ENCODE results near the gene GCDH.

GCDH gene

DNA sequence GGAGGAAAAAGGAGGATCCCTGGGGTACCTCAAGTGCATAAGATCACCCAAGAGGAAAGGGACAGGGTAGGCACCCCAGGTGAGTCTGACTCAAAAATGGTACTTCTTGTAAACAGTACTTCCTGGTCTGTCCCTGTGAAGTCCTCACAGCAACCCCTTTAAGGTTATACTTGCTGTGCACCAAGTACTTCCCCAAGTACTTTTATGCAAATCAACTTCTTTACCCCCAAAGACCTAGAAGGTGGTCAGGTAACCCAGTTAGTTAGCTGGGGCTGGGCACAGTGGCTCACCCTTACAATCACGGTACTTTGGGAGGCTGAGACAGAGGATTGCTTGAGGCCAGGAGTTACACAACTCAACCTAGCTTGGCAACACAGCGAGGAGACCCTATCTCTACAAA lies 49.9 kb downstream of the GCDH start:
- H3K4me3 ChIP-seq (ENCODE audit: low read length): no peak overlapping the region
- peaks cover 18% of the 10 kb centered on the region for H3K4me1 ChIP-seq (ENCODE audit: control insufficient read depth, insufficient read depth, low read length)
- peaks cover 27% of the 10 kb centered on the region for H3K36me3 ChIP-seq (ENCODE audit: control insufficient read depth, insufficient read depth, low read length)
- H3K9ac ChIP-seq (ENCODE audit: low read length): no peak overlapping the region
- no peaks in the 10 kb centered on the region for H3K27me3 ChIP-seq (ENCODE audit: control insufficient read depth, insufficient read depth, low read length)
- no peak overlapping the region for H3K27ac ChIP-seq (ENCODE audit: low read depth, low read length)

DNA sequence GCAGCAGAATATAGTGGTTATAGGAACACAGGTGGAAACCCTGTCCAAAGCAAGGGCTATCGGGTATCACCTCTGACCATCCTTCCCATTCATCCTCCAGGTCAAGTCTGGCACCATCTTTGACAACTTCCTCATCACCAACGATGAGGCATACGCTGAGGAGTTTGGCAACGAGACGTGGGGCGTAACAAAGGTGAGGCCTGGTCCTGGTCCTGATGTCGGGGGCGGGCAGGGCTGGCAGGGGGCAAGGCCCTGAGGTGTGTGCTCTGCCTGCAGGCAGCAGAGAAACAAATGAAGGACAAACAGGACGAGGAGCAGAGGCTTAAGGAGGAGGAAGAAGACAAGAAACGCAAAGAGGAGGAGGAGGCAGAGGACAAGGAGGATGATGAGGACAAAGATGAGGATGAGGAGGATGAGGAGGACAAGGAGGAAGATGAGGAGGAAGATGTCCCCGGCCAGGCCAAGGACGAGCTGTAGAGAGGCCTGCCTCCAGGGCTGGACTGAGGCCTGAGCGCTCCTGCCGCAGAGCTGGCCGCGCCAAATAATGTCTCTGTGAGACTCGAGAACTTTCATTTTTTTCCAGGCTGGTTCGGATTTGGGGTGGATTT lies 52.6 kb downstream of the GCDH start:
- Histone ChIP-seq H3K4me1 (ENCODE audit: control insufficient read depth, insufficient read depth, low read length) (peaks cover 20% of the 10 kb centered on the region), H3K4me3 (ENCODE audit: low read length) (no peak overlapping the region), H3K9ac (ENCODE audit: low read length) (no peak overlapping the region), H3K36me3 (ENCODE audit: control insufficient read depth, insufficient read depth, low read length) (peaks cover 37% of the 10 kb centered on the region), H3K27ac (ENCODE audit: low read depth, low read length) (no peak overlapping the region), H3K27me3 (ENCODE audit: control insufficient read depth, insufficient read depth, low read length) (no peaks in the 10 kb centered on the region)

DNA sequence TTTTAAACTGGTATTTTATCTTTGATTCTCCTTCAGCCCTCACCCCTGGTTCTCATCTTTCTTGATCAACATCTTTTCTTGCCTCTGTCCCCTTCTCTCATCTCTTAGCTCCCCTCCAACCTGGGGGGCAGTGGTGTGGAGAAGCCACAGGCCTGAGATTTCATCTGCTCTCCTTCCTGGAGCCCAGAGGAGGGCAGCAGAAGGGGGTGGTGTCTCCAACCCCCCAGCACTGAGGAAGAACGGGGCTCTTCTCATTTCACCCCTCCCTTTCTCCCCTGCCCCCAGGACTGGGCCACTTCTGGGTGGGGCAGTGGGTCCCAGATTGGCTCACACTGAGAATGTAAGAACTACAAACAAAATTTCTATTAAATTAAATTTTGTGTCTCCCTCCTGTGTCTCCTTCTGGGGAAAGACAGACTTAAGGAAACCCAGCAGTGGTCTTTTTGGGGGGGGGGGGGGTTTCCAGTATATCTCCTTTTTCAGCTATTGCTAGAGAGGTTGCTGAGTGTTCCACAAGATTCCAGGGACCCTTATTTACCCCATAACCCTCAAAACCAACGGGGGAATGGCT lies 53.2 kb downstream of the GCDH start:
- H3K27me3 ChIP-seq (ENCODE audit: control insufficient read depth, insufficient read depth, low read length): no peaks in the 10 kb centered on the region
- no peak overlapping the region for H3K4me3 ChIP-seq (ENCODE audit: low read length)
- peaks cover 20% of the 10 kb centered on the region for H3K4me1 ChIP-seq (ENCODE audit: control insufficient read depth, insufficient read depth, low read length)
- H3K36me3 ChIP-seq (ENCODE audit: control insufficient read depth, insufficient read depth, low read length): peaks cover 43% of the 10 kb centered on the region
- H3K27ac ChIP-seq (ENCODE audit: low read depth, low read length): no peak overlapping the region
- no peak overlapping the region for H3K9ac ChIP-seq (ENCODE audit: low read length)

DNA sequence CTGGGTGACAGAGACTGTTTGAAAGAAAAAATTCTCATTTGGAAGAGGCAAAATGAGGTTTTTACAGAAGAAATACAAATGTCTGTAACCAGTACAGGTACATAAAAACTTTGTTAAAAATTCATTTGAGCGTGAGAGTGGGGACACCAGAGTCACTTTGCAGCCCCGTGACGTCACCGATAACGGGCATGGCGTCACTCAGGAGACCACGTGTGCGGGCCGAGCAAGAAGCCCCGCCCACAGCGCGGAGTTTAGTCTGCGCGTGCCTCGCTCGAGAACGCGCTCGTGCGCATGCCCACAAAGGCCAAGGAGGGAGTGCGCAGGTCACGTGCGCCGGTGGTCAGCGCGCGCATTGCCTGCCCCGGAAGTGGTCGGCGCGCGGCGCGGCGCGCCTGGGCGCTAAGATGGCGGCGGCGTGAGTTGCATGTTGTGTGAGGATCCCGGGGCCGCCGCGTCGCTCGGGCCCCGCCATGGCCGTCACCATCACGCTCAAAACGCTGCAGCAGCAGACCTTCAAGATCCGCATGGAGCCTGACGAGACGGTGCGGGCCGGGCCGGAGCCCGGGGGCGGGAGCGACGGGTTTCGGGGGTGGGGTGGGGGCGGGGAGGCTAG lies 54.6 kb downstream of the GCDH start, which contains the start of gene RAD23A:
Gene RAD23A (plus strand): TSS at position 384 of the 613 bp plus-strand sequence. CDS start 87 bp downstream, at position 471.
- H3K27me3 ChIP-seq (ENCODE audit: control insufficient read depth, insufficient read depth, low read length): no peaks in the 10 kb centered on the region
- peak within 1 kb of the TSS; percentile 81 for H3K4me3 ChIP-seq (ENCODE audit: low read length)
- peak within 1 kb of the TSS; percentile 84 for H3K27ac ChIP-seq (ENCODE audit: low read depth, low read length)
- H3K9ac ChIP-seq (ENCODE audit: low read length): peak within 1 kb of the TSS; percentile 38
- peaks cover 44% of the 10 kb centered on the region for H3K36me3 ChIP-seq (ENCODE audit: control insufficient read depth, insufficient read depth, low read length)
- peaks cover 11% of the 10 kb centered on the region for H3K4me1 ChIP-seq (ENCODE audit: control insufficient read depth, insufficient read depth, low read length)

DNA sequence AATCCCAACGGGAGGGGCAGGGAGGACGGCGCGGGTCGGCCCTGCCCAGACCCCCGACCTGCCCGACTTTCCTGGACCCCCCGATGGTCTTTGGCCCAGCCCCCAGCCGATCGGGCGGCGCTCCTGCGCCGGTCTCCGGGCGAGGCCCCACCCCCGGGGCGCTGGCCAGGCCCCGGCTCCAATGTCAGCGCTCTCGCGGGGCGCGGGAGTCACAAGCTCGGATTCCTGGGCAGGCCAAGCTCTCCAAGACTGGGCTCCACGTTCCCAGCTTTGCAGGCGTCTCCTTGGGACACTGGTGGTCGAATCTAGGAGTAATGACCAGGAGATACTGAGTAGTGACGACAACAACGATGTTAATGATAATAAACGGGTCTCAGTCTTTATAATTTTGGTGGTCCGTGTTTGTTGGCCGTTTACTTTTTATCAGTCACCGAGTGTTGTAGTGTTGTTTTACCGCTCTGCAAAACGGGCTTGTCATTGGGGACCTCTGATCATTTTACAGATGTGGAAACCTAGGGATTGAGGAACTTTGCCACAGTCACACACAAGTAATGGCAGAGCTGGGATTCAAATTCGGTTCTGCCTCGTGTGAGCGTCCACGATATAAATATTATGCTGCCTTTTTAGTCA lies 55.2 kb downstream of the GCDH start:
- H3K4me3 ChIP-seq (ENCODE audit: low read length): peak overlapping the region; percentile 81
- peaks cover 11% of the 10 kb centered on the region for H3K4me1 ChIP-seq (ENCODE audit: control insufficient read depth, insufficient read depth, low read length)
- peak overlapping the region; percentile 84 for H3K27ac ChIP-seq (ENCODE audit: low read depth, low read length)
- peaks cover 40% of the 10 kb centered on the region for H3K36me3 ChIP-seq (ENCODE audit: control insufficient read depth, insufficient read depth, low read length)
- H3K27me3 ChIP-seq (ENCODE audit: control insufficient read depth, insufficient read depth, low read length): no peaks in the 10 kb centered on the region
- peak overlapping the region; percentile 38 for H3K9ac ChIP-seq (ENCODE audit: low read length)

DNA sequence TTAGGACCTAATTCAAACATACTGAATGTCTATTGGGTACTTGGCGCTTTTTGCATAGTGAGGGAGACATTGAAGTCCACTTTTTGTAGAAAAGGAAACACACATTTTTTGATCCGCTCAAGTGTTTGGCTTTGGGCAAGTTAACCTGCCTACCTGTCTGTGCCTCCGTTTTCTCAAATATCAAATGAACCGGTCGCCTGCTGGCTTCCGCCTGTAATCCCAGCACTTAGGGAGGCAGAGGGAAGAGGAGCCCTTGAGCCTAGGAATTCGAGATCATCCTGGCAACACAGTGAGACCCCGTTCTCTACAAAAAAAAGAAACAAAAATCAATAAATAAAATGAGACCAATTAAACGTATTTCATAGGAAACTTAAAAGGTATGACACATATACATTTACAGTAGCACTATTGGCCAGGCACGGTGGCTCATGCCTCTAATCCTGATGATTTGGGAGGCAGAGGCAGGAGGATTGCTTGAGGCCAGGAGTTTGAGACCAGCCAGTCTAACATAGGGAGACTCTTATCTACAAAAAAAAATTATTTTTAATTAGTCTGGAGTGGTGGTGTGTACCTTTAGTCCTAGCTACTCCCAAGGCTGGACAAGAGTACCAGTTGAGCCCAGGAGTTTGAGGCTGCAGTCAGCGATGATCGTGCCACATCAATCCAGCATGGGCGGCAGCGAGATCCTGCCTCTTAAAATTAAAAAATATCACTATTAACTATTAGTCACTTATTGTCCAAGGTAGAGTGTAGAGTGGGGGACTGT lies 56.0 kb downstream of the GCDH start:
- peaks cover 11% of the 10 kb centered on the region for H3K4me1 ChIP-seq (ENCODE audit: control insufficient read depth, insufficient read depth, low read length)
- peak overlapping the region; percentile 84 for H3K27ac ChIP-seq (ENCODE audit: low read depth, low read length)
- H3K9ac ChIP-seq (ENCODE audit: low read length): no peak overlapping the region

DNA sequence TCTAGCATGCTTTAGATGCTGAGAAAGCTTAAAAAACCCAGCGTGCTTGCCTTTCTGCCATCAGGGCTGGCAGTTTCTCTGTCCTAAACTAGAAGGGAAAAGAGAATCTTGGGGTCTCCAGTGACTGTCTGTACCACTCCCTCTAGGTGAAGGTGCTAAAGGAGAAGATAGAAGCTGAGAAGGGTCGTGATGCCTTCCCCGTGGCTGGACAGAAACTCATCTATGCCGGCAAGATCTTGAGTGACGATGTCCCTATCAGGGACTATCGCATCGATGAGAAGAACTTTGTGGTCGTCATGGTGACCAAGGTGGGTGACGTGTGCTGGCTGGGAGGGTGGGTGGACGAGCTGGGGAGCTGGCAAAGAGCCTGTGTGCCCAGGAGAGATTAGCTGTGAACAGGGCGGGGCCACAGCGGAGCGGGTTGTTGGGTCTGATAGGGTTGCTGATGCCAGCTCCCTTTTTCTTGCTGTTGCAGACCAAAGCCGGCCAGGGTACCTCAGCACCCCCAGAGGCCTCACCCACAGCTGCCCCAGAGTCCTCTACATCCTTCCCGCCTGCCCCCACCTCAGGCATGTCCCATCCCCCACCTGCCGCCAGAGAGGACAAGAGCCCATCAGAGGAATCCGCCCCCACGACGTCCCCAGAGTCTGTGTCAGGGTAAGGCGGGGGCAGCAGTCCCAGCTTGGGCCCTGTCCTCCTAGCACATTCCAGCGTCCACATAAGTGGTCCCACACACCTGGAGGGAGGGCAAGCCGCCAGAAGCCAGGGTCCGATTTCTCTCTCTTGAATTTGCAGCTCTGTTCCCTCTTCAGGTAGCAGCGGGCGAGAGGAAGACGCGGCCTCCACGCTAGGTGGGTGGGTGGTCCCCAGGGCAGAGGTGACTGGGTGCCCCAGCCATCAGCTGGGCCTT lies 57.0 kb downstream of the GCDH start:
- H3K4me3 ChIP-seq (ENCODE audit: low read length): no peak overlapping the region
- no peak overlapping the region for H3K27ac ChIP-seq (ENCODE audit: low read depth, low read length)
- H3K9ac ChIP-seq (ENCODE audit: low read length): no peak overlapping the region
- peaks cover 34% of the 10 kb centered on the region for H3K36me3 ChIP-seq (ENCODE audit: control insufficient read depth, insufficient read depth, low read length)
- peaks cover 11% of the 10 kb centered on the region for H3K4me1 ChIP-seq (ENCODE audit: control insufficient read depth, insufficient read depth, low read length)
- H3K27me3 ChIP-seq (ENCODE audit: control insufficient read depth, insufficient read depth, low read length): no peaks in the 10 kb centered on the region

More for the DNA sequence above, 56.0 kb downstream of the GCDH start:
- Histone ChIP-seq H3K4me3 (ENCODE audit: low read length) (peak overlapping the region; percentile 81), H3K36me3 (ENCODE audit: control insufficient read depth, insufficient read depth, low read length) (peaks cover 41% of the 10 kb centered on the region), H3K27me3 (ENCODE audit: control insufficient read depth, insufficient read depth, low read length) (no peaks in the 10 kb centered on the region)

DNA sequence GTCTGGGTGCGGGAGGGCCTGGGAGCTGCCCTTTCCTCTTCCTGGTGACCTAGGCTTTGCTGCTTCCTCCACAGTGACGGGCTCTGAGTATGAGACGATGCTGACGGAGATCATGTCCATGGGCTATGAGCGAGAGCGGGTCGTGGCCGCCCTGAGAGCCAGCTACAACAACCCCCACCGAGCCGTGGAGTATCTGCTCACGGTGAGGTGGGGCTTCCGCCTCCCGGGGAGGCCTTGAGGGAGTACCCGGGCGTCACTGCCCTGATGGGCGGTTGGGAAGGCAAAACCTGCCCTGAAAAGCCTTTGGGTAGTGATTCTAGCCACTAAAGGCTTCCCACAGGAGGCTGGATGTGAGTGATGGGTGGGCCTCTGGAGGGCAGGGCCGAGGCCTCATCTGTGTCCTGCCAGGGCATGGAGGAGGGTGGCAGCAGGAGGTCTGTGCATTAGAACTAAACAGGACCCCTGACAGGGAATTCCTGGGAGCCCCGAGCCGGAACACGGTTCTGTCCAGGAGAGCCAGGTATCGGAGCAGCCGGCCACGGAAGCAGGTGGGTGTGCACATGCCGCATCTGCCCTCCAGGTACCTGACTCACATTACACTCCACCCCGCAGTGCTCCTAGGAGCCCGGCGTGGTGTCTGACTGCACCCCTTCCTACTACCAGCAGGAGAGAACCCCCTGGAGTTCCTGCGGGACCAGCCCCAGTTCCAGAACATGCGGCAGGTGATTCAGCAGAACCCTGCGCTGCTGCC lies 57.8 kb downstream of the GCDH start:
- H3K9ac ChIP-seq (ENCODE audit: low read length): no peak overlapping the region
- peaks cover 33% of the 10 kb centered on the region for H3K36me3 ChIP-seq (ENCODE audit: control insufficient read depth, insufficient read depth, low read length)
- H3K27me3 ChIP-seq (ENCODE audit: control insufficient read depth, insufficient read depth, low read length): no peaks in the 10 kb centered on the region
- no peak overlapping the region for H3K27ac ChIP-seq (ENCODE audit: low read depth, low read length)
- no peak overlapping the region for H3K4me3 ChIP-seq (ENCODE audit: low read length)
- peaks cover 8% of the 10 kb centered on the region for H3K4me1 ChIP-seq (ENCODE audit: control insufficient read depth, insufficient read depth, low read length)
